Panc1 (cell line): ENCODE measurements around the gene CRKL. TPM values are rescaled to one million over a fixed set of nuclear protein-coding genes. Genes with fewer than 3 reads are reported as not detected.

ENCODE experiments used
- ATAC-seq: fragments of 200-7000 bp; cut with Tn5 transposase; 2 replicates; pipeline ENCODE4 v1.9.1; 2020; ENCODE audit warnings: mild to moderate bottlenecking, moderate library complexity
- BruUV-seq: library from RNA; stranded (reverse); fragments of 400-500 nt; replicated peaks from 2 replicates; lab custom pipeline; 2021; lab: Mats Ljungman, UMichigan
- CTCF ChIA-PET: fragments of 300-600 bp; sonication (Branson Sonifier 250); formaldehyde crosslinking; loops from one replicate; lab custom pipeline; 2022; ENCODE audit warnings: antibody characterized with exemption; lab: Charles Lee
- POLR2A ChIA-PET: fragments of 300-600 bp; sonication (Branson Sonifier 250); formaldehyde crosslinking; loops from one replicate; lab custom pipeline; 2022; ENCODE audit warnings: antibody characterized with exemption; lab: Charles Lee
- DNase-seq: peaks from one replicate; pipeline ENCODE4 v3.0.0-alpha.2; 2010; ENCODE audit warnings: low read depth, low spot score
- H3K27ac ChIP-seq: 2 replicates; pipeline ENCODE4 v1.5.1; 2011; ENCODE audit warnings: mild to moderate bottlenecking, low read length, inconsistent platforms
- H3K27me3 ChIP-seq: fragments of 200-500 bp; sonication (Bioruptor generic); 2 replicates; pipeline ENCODE4 v1.6.0; 2014; ENCODE audit warnings: low read length, inconsistent platforms; ENCODE audit not compliant: control insufficient read depth, insufficient read depth
- H3K36me3 ChIP-seq: fragments of 200-500 bp; sonication (Bioruptor generic); 2 replicates; pipeline ENCODE4 v1.5.1; 2014; ENCODE audit warnings: inconsistent platforms, mild to moderate bottlenecking, low read length, moderate library complexity; ENCODE audit not compliant: control insufficient read depth, insufficient read depth
- H3K4me1 ChIP-seq: 2 replicates; pipeline ENCODE4 v1.5.1; 2011; ENCODE audit warnings: inconsistent platforms, mild to moderate bottlenecking, low read length, moderate library complexity; ENCODE audit not compliant: control insufficient read depth, insufficient read depth
- H3K4me3 ChIP-seq, 2 experiments: 2 replicates each; pipeline ENCODE4 v1.5.1; 2011 to 2012; ENCODE audit warnings: low read depth in 2 of 2, low read length in 2 of 2, mild to moderate bottlenecking in 2 of 2, inconsistent platforms in 1 of 2, moderate library complexity in 1 of 2
- H3K9me3 ChIP-seq: fragments of 200-500 bp; sonication (Bioruptor generic); 2 replicates; pipeline ENCODE4 v1.5.1; 2014; ENCODE audit warnings: low read depth, mild to moderate bottlenecking, inconsistent platforms, low read length, moderate library complexity; ENCODE audit not compliant: control insufficient read depth, insufficient read depth
- POLR2AphosphoS5 ChIP-seq: IDR thresholded peaks from 2 replicates; pipeline ENCODE4 v1.6.1; 2012; ENCODE audit warnings: mild to moderate bottlenecking, low read depth, low read length, moderate library complexity
- SIN3A ChIP-seq: IDR thresholded peaks from 2 replicates; pipeline ENCODE4 v1.6.1; 2012; ENCODE audit warnings: low read depth, mild to moderate bottlenecking, low read length, moderate library complexity, borderline replicate concordance; ENCODE audit not compliant: insufficient read depth
- TCF7L2 ChIP-seq: IDR thresholded peaks from 2 replicates; pipeline ENCODE4 v1.6.1; 2011; ENCODE audit warnings: mild to moderate bottlenecking, low read depth, low read length, inconsistent platforms
- in situ Hi-C: cut with HindIII; loops from 2 replicates; pipeline ENCODE4 v1.10.0; 2016; ENCODE audit warnings: low sequenced_read_pairs, low pct_unique_long_range_greater_than_20kb
- intact Hi-C: fragments of 100-400 bp; cut with micrococcal nuclease; formaldehyde crosslinking; loops from one replicate; pipeline ENCODE4 v1.10.0; 2022; ENCODE audit not compliant: unreplicated experiment
- total RNA-seq: library from RNA; stranded (reverse); gene quantifications from one replicate; pipeline ENCODE4 v1.2.1, GENCODE V29; 2021; ENCODE audit not compliant: unreplicated experiment
- TF ChIP-seq, protein P1 (sequence below): fragments of 450-650 bp; IDR thresholded peaks from 2 replicates; pipeline ENCODE4 v1.5.1; 2017; ENCODE audit warnings: mild to moderate bottlenecking
- TF ChIP-seq, protein P2 (sequence below), 2 experiments: IDR thresholded peaks; 2 replicates each; pipeline ENCODE4 v1.6.1; 2011 to 2012; ENCODE audit warnings: low read depth in 2 of 2, control low read depth in 1 of 2, low read length in 1 of 2, mild to moderate bottlenecking in 1 of 2, moderate library complexity in 1 of 2; ENCODE audit not compliant: insufficient read depth in 1 of 2

CRKL gene
- total RNA-seq, 1 experiment from 2014 or later, result 59.4 TPM

DNA sequence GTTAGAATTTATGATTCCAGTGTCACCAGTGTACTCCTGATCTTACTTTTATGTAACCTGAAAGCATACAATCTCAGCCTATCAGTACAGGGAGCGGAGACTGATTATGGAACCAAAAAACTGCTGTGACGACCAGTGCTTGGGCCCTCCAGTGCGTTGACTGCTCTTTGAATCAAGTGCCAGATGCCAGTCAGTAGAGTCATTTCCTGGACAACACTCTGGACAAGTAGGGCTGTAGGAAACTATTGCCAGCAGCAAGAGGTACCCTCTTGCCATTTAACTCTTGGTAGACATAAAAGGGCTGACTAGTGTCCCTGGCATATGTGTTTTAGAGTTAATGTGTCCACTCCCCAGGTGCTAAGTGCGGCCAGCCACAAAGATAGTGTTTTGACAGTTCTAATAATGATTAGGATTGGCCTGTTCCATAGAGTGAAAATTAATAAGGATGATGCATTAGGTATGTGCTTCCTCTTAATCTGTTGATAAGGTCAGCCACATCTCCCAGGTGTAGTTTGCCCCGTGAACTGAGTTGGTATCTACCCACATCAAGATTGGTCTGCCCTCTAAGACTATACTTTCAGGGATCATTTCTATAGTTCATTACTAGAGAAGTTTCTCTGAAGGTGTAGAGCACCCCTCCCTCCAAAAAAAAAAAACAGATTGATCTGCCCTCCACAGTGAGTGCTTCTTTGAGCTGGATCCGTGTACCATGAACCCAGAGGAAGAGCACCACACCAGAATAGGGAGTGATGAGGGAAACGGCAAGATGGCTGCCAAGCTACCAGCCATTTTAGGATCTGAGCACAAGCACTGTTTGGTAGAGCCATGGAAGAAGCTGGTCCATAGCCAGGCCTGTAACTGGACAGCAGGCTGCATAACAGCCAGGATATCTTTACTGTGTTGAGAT is 29.1 kb downstream of the CRKL start:
- no peaks in the 10 kb centered on the region; the same call in 1 of the 2 replicates for H3K36me3 ChIP-seq
- BruUV-seq, result no TSS peak
- DNase-seq, result no peak

DNA sequence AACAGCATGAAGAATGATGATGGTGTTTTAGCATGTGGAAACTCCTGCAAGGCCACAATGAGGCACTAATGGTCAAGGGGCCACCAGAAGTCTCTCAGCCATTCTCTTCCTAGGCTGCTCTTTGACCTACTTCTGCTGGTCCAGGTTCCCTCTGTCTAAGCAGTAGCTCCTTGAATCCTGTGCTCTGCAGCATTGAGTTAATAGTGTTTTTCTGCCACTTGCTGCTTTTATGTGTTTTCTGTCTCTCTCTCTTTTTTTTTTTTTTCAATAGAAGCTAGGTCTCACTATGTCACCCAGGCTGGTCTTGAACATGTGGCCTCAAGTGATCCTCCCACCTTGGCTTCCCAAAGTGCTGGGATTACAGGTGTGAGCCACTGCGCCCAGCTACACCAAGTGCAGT is 29.8 kb downstream of the CRKL start:
- ChIA-PET POLR2A (no interaction called here), CTCF (interaction anchor here (0.7 kb wide), 1 partner anchor 677 kb away, joined by 3 read pairs; no protein-coding TSS in a partner anchor)
- DNase-seq, result no peak
- no peak for ATAC-seq
- no peak for TF ChIP-seq SIN3A
- TF ChIP-seq TCF7L2, result no peak
- no peak for TF ChIP-seq POLR2AphosphoS5
- TF ChIP-seq, protein P1, sequence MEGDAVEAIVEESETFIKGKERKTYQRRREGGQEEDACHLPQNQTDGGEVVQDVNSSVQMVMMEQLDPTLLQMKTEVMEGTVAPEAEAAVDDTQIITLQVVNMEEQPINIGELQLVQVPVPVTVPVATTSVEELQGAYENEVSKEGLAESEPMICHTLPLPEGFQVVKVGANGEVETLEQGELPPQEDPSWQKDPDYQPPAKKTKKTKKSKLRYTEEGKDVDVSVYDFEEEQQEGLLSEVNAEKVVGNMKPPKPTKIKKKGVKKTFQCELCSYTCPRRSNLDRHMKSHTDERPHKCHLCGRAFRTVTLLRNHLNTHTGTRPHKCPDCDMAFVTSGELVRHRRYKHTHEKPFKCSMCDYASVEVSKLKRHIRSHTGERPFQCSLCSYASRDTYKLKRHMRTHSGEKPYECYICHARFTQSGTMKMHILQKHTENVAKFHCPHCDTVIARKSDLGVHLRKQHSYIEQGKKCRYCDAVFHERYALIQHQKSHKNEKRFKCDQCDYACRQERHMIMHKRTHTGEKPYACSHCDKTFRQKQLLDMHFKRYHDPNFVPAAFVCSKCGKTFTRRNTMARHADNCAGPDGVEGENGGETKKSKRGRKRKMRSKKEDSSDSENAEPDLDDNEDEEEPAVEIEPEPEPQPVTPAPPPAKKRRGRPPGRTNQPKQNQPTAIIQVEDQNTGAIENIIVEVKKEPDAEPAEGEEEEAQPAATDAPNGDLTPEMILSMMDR, result no peak
- TF ChIP-seq, protein P2, sequence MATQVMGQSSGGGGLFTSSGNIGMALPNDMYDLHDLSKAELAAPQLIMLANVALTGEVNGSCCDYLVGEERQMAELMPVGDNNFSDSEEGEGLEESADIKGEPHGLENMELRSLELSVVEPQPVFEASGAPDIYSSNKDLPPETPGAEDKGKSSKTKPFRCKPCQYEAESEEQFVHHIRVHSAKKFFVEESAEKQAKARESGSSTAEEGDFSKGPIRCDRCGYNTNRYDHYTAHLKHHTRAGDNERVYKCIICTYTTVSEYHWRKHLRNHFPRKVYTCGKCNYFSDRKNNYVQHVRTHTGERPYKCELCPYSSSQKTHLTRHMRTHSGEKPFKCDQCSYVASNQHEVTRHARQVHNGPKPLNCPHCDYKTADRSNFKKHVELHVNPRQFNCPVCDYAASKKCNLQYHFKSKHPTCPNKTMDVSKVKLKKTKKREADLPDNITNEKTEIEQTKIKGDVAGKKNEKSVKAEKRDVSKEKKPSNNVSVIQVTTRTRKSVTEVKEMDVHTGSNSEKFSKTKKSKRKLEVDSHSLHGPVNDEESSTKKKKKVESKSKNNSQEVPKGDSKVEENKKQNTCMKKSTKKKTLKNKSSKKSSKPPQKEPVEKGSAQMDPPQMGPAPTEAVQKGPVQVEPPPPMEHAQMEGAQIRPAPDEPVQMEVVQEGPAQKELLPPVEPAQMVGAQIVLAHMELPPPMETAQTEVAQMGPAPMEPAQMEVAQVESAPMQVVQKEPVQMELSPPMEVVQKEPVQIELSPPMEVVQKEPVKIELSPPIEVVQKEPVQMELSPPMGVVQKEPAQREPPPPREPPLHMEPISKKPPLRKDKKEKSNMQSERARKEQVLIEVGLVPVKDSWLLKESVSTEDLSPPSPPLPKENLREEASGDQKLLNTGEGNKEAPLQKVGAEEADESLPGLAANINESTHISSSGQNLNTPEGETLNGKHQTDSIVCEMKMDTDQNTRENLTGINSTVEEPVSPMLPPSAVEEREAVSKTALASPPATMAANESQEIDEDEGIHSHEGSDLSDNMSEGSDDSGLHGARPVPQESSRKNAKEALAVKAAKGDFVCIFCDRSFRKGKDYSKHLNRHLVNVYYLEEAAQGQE (IDR thresholded peaks at IDR 0.05; ENCODE audit: insufficient read depth in 1 of 2, low read depth in 2 of 2, low read length in 1 of 2), result no peak
- H3K36me3 ChIP-seq, result no peaks in the 10 kb centered on the region; the same call in 1 of the 2 replicates
- peaks cover 23% of the 10 kb centered on the region for H3K4me1 ChIP-seq
- in situ Hi-C loops (no loop called here), intact Hi-C loops (loop anchor here (10.0 kb wide), 1 partner anchor 62 kb away; no protein-coding TSS in a partner anchor)
- no peak overlapping the region for H3K4me3 ChIP-seq
- no peak overlapping the region for H3K27ac ChIP-seq
- BruUV-seq, result no TSS peak
- no peaks in the 10 kb centered on the region for H3K9me3 ChIP-seq
- H3K27me3 ChIP-seq, result no peaks in the 10 kb centered on the region

More for the DNA sequence above, 29.1 kb downstream of the CRKL start:
- ATAC-seq, result peak; percentile 66
- in situ Hi-C loops, result no loop called here
- Histone ChIP-seq H3K27ac (no peak overlapping the region), H3K27me3 (no peaks in the 10 kb centered on the region), H3K4me3 (no peak overlapping the region), H3K9me3 (no peaks in the 10 kb centered on the region), H3K4me1 (peaks cover 19% of the 10 kb centered on the region)
- CTCF ChIA-PET, result interaction anchor here (0.7 kb wide), 1 partner anchor 677 kb away, joined by 3 read pairs; no protein-coding TSS in a partner anchor
- TF ChIP-seq, protein P1, result no peak
- no peak for TF ChIP-seq POLR2AphosphoS5
- TF ChIP-seq SIN3A, result no peak
- no peak for TF ChIP-seq TCF7L2
- TF ChIP-seq, protein P2 (IDR thresholded peaks at IDR 0.05; ENCODE audit: insufficient read depth in 1 of 2, low read depth in 2 of 2, low read length in 1 of 2), result no peak
- POLR2A ChIA-PET, result no interaction called here
- intact Hi-C loops, result loop anchor here (10.0 kb wide), 1 partner anchor 62 kb away; no protein-coding TSS in a partner anchor
